Measurements from ENCODE around the gene RICTOR.
"Not testable (repeated sequence)": the region's sequence is repeated elsewhere in the genome, so short reads cannot be mapped to it uniquely, and the experiment has no call there.

RICTOR gene

GRCh38 chr5:39015743-39016586 is 58.2 kb downstream of the RICTOR start:
- Histone ChIP-seq H3K4me3 (ENCODE audit: low read length) (no peak overlapping the region), H3K36me3 (ENCODE audit: control insufficient read depth, insufficient read depth, low read length) (peaks cover 7% of the 10 kb centered on the region), H3K4me1 (ENCODE audit: control insufficient read depth, insufficient read depth, low read length) (peaks cover 10% of the 10 kb centered on the region), H3K9ac (ENCODE audit: low read length) (no peak overlapping the region), H3K27me3 (ENCODE audit: control insufficient read depth, insufficient read depth, low read length) (no peaks in the 10 kb centered on the region), H3K9me3 (ENCODE audit: control insufficient read depth, low read length) (no peaks in the 10 kb centered on the region)

DNA sequence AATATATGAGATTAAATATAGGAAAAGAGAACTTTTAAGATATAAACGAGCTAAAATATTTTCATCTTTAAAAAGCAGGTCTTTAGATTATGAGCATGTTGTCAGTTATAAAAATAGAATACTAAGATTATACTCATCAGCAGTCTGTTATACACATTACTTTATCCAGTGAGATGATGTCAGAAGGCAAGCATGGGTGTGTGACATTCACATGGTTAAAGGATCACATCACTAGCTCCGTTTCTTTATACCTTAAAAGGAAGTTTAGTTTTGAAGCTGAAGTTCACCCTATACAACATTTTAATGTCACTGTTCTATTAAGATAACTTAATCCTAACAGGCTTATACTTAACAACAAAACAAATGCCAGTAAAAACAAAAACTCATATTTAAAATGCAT is 59.6 kb downstream of the RICTOR start:
- no peaks in the 10 kb centered on the region for H3K27me3 ChIP-seq (ENCODE audit: control insufficient read depth, insufficient read depth, low read length)
- H3K4me1 ChIP-seq (ENCODE audit: control insufficient read depth, insufficient read depth, low read length) = peaks cover 10% of the 10 kb centered on the region
- no peak overlapping the region for H3K9ac ChIP-seq (ENCODE audit: low read length)
- peaks cover 7% of the 10 kb centered on the region for H3K36me3 ChIP-seq (ENCODE audit: control insufficient read depth, insufficient read depth, low read length)
- no peaks in the 10 kb centered on the region for H3K9me3 ChIP-seq (ENCODE audit: control insufficient read depth, low read length)
- no peak overlapping the region for H3K4me3 ChIP-seq (ENCODE audit: low read length)

DNA sequence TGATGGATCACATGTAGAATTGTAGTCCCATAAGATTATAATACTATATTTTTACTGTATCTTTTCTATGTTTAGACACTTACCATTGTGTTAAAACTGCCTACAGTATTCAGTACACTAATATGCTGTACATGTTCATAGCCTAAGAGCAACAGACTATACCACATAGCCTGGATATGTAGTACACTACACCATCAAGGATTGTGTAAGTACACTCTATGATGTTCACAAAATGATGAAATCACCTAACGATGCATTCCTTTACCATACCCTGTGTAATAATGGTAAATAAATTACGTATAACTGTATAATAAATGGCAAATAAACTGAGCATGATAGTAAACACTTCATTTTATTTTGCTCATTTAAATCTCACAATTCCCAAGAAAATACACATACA is 60.3 kb downstream of the RICTOR start:
- Histone ChIP-seq H3K9me3 (ENCODE audit: control insufficient read depth, low read length) (no peaks in the 10 kb centered on the region), H3K36me3 (ENCODE audit: control insufficient read depth, insufficient read depth, low read length) (peaks cover 7% of the 10 kb centered on the region), H3K9ac (ENCODE audit: low read length) (no peak overlapping the region), H3K27me3 (ENCODE audit: control insufficient read depth, insufficient read depth, low read length) (no peaks in the 10 kb centered on the region), H3K4me3 (ENCODE audit: low read length) (no peak overlapping the region), H3K4me1 (ENCODE audit: control insufficient read depth, insufficient read depth, low read length) (peaks cover 10% of the 10 kb centered on the region)

DNA sequence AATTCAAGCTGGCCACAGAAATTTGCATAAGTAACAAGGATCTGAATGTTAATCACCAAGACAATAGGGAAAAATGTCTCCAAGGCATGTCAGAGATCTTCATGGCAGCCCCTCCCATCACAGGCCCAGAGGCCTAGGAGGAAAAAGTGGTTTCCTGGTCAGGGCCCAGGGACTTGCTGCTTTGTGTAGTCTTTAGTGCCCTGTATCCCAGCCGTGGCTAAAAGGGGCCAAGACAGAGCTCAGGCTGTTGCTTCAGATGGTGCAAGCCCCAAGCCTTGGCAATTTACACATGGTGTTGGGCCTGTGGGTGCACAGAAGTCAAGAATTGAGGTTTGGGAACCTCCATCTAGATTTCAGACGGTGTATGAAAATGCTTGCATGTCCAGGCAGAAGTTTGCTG is 63.2 kb downstream of the RICTOR start:
- not testable (repeated sequence) for H3K4me1 ChIP-seq (ENCODE audit: control insufficient read depth, insufficient read depth, low read length); H3K9ac ChIP-seq (ENCODE audit: low read length); H3K4me3 ChIP-seq (ENCODE audit: low read length); H3K36me3 ChIP-seq (ENCODE audit: control insufficient read depth, insufficient read depth, low read length); H3K27me3 ChIP-seq (ENCODE audit: control insufficient read depth, insufficient read depth, low read length); H3K9me3 ChIP-seq (ENCODE audit: control insufficient read depth, low read length)

DNA sequence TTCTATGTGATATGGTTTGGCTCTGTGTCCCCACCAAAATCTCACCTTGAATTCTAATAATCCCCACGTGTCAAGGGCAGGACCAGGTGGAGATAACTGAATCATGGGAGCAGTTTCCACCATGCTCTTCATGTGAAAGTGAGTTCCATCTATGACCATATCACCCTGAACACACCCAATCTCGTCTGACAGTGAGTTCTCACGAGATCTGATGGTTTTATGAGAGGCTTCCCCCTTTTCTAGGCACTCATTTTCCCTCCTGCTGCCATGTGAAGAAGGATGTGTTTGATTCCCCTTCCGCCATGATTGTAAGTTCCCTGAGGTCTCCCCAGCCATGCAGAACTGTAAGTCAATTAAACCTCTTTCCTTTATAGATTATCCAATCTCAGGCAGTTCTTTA is 64.2 kb downstream of the RICTOR start:
- Histone ChIP-seq H3K4me1 (ENCODE audit: control insufficient read depth, insufficient read depth, low read length) (no peaks in the 10 kb centered on the region), H3K4me3 (ENCODE audit: low read length) (no peak overlapping the region), H3K9me3 (ENCODE audit: control insufficient read depth, low read length) (no peaks in the 10 kb centered on the region), H3K27me3 (ENCODE audit: control insufficient read depth, insufficient read depth, low read length) (no peaks in the 10 kb centered on the region), H3K36me3 (ENCODE audit: control insufficient read depth, insufficient read depth, low read length) (peaks cover 7% of the 10 kb centered on the region), H3K9ac (ENCODE audit: low read length) (no peak overlapping the region)

- H3K36me3 ChIP-seq (ENCODE audit: control insufficient read depth, insufficient read depth, low read length) = peaks cover 7% of the 10 kb centered on the region
- no peaks in the 10 kb centered on the region for H3K9me3 ChIP-seq (ENCODE audit: control insufficient read depth, low read length)
- H3K4me1 ChIP-seq (ENCODE audit: control insufficient read depth, insufficient read depth, low read length) = no peaks in the 10 kb centered on the region
- H3K4me3 ChIP-seq (ENCODE audit: low read length) = no peak overlapping the region
- no peaks in the 10 kb centered on the region for H3K27me3 ChIP-seq (ENCODE audit: control insufficient read depth, insufficient read depth, low read length)
- H3K9ac ChIP-seq (ENCODE audit: low read length) = no peak overlapping the region
These were observed 64.9 kb downstream of the RICTOR start for GRCh38 chr5:39009280-39009679.

DNA sequence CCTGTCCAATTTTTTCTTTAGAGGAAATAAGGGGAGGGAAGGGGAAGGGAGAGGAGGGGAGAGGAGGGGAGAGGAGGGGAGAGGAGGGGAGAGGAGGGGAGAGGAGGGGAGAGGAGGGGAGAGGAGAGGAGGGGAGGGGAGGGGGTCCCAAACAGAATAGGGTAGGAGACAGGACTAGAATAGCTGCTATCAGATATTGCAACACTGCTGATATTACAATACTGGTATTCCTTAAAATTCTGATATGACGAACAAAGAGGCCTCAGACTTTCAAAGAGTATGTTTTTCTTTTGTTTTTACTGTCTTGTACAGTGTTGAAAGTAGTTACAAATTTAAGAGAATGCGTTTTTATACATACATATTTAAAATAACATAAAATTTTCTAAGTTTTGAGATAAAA is 67.5 kb downstream of the RICTOR start:
- Histone ChIP-seq H3K4me1 (ENCODE audit: control insufficient read depth, insufficient read depth, low read length) (no peaks in the 10 kb centered on the region), H3K36me3 (ENCODE audit: control insufficient read depth, insufficient read depth, low read length) (no peaks in the 10 kb centered on the region), H3K27me3 (ENCODE audit: control insufficient read depth, insufficient read depth, low read length) (no peaks in the 10 kb centered on the region), H3K9me3 (ENCODE audit: control insufficient read depth, low read length) (no peaks in the 10 kb centered on the region), H3K9ac (ENCODE audit: low read length) (no peak overlapping the region), H3K4me3 (ENCODE audit: low read length) (no peak overlapping the region)

DNA sequence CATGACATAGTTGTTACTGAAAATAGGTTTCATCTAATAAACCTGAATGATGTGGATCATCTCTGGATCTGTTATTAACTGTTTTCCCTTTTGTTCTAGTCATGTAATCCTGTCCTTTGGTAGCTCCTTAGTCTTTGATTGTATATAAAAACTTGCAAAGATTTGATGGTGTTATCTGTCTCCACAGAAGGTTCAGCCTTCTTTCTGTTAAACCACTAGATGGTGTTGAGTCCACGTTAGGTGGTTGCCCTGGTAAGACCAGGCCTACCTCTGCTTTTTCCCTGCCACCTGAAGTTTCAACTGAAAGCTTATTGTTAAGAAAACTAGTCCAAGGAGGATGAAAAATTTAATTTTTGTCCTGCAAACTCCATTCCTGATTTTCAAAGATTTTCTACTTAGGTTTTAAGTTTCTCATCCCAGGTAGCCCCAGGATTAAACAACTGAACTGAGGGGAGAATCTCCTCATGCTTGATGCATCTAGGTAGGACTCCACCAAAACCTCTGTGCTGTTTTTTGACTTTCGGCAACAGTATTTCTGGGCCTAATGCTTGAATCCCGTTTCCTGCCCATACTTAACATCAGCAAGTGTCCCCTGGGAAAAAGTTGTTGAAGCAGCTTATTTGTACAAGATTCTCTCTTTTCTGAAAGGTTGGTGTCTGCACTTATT is 68.5 kb downstream of the RICTOR start:
- H3K9ac ChIP-seq (ENCODE audit: low read length) = no peak overlapping the region
- H3K27me3 ChIP-seq (ENCODE audit: control insufficient read depth, insufficient read depth, low read length) = no peaks in the 10 kb centered on the region
- H3K4me3 ChIP-seq (ENCODE audit: low read length) = no peak overlapping the region
- no peaks in the 10 kb centered on the region for H3K9me3 ChIP-seq (ENCODE audit: control insufficient read depth, low read length)
- H3K36me3 ChIP-seq (ENCODE audit: control insufficient read depth, insufficient read depth, low read length) = no peaks in the 10 kb centered on the region
- no peaks in the 10 kb centered on the region for H3K4me1 ChIP-seq (ENCODE audit: control insufficient read depth, insufficient read depth, low read length)

DNA sequence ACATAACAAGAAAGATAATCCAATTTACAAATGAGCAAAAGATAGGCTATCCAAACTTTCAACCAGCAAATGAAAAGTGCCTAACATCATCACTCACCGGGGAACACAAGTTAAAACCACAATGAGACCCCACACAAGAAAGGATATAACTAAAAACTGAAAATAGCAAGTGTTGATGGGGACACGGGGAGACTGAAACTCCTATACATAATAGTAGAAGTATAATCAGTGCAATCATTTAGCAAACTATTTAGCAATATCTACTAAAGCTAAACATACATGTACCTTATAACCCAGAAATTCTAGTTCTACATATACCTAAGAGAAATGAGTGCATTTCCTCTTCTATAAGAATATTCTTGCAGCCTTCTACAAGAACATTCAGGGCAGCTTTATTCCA is 72.5 kb downstream of the RICTOR start:
- no peaks in the 10 kb centered on the region for H3K27me3 ChIP-seq (ENCODE audit: control insufficient read depth, insufficient read depth, low read length)
- H3K9me3 ChIP-seq (ENCODE audit: control insufficient read depth, low read length) = no peaks in the 10 kb centered on the region
- no peaks in the 10 kb centered on the region for H3K4me1 ChIP-seq (ENCODE audit: control insufficient read depth, insufficient read depth, low read length)
- no peak overlapping the region for H3K4me3 ChIP-seq (ENCODE audit: low read length)
- H3K36me3 ChIP-seq (ENCODE audit: control insufficient read depth, insufficient read depth, low read length) = no peaks in the 10 kb centered on the region
- no peak overlapping the region for H3K9ac ChIP-seq (ENCODE audit: low read length)

DNA sequence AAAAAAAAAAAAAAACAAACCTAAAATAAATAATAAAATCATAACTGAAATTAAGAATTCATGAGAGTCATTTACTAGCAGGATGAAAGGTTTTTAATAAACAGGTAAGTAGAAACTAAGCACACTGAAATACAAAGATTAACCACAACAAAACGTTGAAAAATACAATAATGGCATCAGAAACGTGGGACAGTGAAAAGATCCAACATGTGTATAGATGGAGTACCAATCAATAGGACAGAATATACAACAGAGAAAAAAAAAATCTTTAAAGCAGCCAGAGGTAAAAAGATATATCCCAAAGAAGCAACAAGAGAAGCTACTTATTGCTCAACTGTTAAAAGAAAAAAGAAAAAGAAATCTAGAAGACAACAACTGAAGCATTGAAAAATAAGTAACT is 75.2 kb downstream of the RICTOR start:
- no peak overlapping the region for H3K9ac ChIP-seq (ENCODE audit: low read length)
- no peaks in the 10 kb centered on the region for H3K36me3 ChIP-seq (ENCODE audit: control insufficient read depth, insufficient read depth, low read length)
- no peak overlapping the region for H3K4me3 ChIP-seq (ENCODE audit: low read length)
- H3K9me3 ChIP-seq (ENCODE audit: control insufficient read depth, low read length) = no peaks in the 10 kb centered on the region
- H3K27me3 ChIP-seq (ENCODE audit: control insufficient read depth, insufficient read depth, low read length) = no peaks in the 10 kb centered on the region
- H3K4me1 ChIP-seq (ENCODE audit: control insufficient read depth, insufficient read depth, low read length) = no peaks in the 10 kb centered on the region

DNA sequence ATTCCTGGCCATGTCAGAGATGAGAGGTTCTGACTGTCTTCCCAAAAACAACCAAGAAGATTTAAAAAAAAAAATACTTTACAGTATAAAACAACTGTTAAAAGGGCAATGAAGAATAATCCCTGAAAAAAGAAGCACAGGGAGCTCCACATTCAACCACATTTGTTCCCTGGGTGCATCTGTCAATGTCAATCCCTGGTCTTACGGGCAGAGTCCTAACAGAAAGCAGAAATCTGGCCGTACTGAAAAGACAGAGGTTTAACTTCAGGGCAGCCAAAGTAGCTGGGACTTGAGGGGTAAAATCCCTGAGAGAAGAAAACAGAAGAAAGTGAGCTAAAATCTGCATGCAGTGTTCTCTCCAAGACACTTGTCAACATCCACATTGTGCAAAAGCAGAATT is 76.6 kb downstream of the RICTOR start:
- Histone ChIP-seq H3K9ac (ENCODE audit: low read length) (no peak overlapping the region), H3K4me1 (ENCODE audit: control insufficient read depth, insufficient read depth, low read length) (no peaks in the 10 kb centered on the region)

GRCh38 chr5:38996123-38996522 is 78.1 kb downstream of the RICTOR start:
- Histone ChIP-seq H3K9ac (ENCODE audit: low read length) (no peak overlapping the region), H3K4me1 (ENCODE audit: control insufficient read depth, insufficient read depth, low read length) (no peaks in the 10 kb centered on the region), H3K4me3 (ENCODE audit: low read length) (no peak overlapping the region), H3K36me3 (ENCODE audit: control insufficient read depth, insufficient read depth, low read length) (no peaks in the 10 kb centered on the region), H3K27me3 (ENCODE audit: control insufficient read depth, insufficient read depth, low read length) (no peaks in the 10 kb centered on the region), H3K9me3 (ENCODE audit: control insufficient read depth, low read length) (no peaks in the 10 kb centered on the region)

More for the DNA sequence above, 76.6 kb downstream of the RICTOR start:
- Histone ChIP-seq H3K27me3 (ENCODE audit: control insufficient read depth, insufficient read depth, low read length) (no peaks in the 10 kb centered on the region), H3K4me3 (ENCODE audit: low read length) (no peak overlapping the region), H3K9me3 (ENCODE audit: control insufficient read depth, low read length) (no peaks in the 10 kb centered on the region), H3K36me3 (ENCODE audit: control insufficient read depth, insufficient read depth, low read length) (no peaks in the 10 kb centered on the region)
